ENCODE measurements around the gene SOS1.
"Not testable (repeated sequence)": the region's sequence is repeated elsewhere in the genome, so short reads cannot be mapped to it uniquely, and the experiment has no call there.

The SOS1 gene

DNA sequence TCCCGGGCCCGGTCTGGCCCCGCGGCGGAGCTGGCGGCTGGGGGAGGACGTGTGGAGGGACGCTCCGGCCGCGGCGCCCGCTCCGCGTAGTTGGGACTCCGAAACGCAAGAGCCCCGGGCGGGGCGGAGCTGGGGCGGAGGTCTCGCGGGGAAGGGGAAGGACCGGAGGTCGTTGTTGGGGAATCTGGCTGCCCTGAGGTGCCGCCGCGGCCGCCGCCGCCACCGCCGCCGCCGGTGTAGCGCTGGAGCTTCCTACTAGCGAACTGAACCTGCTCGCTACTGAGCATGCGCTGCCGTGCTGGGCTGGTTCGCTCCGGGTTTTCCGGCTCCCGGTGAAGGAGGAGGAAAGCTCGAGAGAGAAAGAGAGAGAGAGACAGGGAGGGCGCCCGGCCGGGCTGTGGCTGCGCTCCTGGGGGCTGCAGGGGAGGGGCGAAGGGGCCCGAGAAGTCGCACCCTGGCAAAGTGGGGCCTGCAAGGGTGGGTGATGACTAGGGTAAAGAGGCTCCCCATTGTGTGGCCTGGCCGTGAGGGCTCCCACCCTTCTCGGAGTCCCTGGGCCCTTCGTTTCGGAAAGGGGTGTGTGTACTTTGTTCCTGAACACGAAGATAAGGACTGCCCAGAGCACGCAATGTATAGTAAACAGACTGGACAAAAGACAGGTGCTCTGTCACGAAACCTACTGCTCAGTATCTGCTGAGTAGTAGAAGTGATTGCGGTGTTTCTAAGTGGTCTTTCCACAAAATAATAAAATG lies at the start of gene SOS1:
Gene SOS1 (minus strand): TSS at position 281 of the 752 bp plus-strand sequence. CDS start 629 bp downstream, outside the sequence.
- DNase-seq (ENCODE audit: low read depth in 2 of 2) = peak; percentile 80 to 82

DNA sequence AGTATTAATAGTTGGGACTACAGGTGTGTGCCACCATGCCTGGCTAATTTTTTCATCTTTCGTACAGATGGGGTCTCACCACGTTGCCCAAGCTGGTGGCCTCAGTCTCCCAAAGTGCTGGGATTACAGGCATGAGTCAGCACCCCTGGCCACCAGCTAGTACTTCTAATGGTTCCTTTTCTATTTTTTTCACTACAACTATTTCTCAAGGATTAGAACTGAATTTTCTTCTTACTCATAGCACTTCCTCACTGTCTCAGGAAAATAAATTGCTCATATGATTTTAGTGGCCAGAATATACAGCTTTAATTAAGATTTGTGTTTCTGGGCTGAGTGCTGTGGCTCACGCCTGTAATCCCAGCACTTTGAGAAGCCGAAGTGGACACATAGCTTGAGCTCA lies 43.2 kb upstream of the SOS1 start:
- DNase-seq (ENCODE audit: low read depth in 2 of 2) = no peak

DNA sequence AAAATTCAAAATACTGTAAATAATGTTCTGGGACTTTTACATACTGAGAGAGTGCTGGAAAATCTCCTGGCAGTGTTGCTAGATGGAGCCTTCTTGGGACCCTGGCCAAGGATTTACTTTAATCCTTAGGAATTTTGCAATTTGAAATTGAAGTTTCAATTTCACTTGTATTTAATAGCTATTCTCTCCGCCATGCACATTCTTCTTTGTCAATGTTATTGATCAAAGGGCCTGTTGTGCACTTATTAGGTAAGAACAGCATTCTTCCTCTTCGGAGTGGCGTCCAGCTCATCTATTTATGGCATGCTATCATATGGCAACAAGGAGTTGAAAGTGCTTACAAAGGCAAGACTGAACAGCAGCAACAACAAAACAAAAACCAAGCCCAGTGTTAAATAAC lies 40.1 kb upstream of the SOS1 start:
- DNase-seq (ENCODE audit: low read depth in 2 of 2) = no peak

DNA sequence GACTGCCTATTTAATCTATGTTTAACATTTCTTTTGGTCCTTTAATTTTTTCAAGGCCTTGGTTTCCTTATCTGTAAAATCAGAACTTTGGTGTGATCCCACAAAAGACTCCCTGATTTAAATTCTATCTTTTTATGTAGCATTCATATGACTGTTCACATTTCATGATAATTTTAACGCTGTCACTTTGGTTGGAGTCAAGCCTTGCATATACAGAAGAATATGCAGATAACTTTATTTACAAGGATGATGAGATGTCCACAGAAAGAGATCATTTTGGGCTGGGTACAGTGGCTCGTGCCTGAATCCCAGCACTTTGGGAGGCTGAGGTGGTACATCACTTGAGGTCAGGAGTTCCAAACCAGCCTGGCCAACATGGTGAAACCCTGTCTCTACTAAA lies 38.4 kb upstream of the SOS1 start:
- DNase-seq (ENCODE audit: low read depth in 2 of 2) = no peak

DNA sequence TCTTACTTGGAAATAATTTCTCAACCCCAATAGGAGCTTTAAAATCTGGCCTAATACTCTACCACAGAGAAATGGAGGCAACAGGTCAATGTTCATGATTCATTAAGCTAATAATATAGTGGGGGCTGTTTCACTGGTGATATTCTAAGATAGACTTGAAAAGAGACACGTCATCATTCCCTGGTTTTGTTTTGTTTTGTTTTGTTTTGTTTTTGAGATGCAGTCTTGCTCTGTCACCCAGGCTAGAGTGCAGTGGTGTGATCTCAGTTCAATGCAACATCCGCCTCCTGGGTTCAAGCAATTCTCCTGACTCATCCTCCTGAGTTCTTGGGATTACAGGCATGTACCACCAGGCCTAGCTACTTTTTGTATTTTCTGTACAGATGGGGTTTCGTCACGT lies 37.5 kb upstream of the SOS1 start:
- no peak for DNase-seq (ENCODE audit: low read depth in 2 of 2)

DNA sequence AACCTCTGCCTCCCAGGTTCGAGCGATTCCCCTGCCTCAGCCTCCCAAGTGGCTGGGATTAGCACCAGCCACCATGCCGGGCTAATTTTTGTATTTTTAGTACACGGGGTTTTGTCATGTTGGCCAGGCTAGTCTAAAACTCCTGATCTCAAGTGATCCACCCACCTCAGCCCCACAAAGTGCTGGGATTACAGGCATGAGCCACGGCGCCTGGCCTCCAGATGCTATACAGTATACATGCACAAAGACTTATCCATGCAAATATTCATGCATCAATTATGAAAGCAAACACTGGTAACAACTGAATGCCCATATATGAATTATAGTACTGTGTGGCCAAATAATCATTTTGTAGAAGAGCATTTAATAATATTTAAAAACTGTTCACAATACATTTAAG lies 36.0 kb upstream of the SOS1 start:
- no peak for DNase-seq (ENCODE audit: low read depth in 2 of 2)

DNA sequence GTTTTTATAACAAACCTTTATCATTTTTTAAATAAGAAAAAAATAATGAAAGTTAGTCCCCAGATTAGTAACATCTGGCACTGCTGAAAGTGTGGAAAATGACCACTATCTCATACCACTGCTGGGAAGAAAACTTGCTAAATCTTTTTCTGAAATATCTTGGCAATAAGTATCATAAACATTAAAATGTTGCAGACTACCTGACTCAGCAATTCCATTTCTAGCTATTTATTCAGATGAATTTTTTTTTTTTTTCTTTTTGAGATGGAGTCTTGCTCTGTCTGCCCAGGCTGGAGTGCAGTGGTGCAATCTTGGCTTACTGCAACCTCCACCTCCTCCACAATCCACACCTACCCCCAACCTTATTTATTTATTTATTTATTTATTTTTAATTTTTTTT lies 35.3 kb upstream of the SOS1 start:
- no peak for DNase-seq (ENCODE audit: low read depth in 2 of 2)

DNA sequence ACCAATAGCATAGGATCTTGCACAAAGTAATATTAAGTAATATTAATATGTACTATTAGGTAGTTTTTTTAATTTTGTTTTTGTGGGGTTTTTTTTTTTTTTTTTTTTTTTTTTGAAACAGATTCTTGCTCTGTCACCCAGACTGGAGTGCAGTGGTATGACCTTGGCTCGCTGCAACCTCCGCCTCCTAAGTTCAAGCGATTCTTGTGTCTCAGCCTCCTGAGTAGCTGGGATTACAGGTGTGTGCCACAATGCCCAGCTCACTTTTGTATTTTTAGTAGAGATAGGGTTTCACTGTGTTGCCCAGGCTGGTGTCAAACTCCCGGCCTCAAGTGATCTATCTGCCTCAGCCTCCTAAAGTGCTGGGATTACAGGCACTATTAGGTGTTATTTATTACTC lies 34.7 kb upstream of the SOS1 start:
- DNase-seq (ENCODE audit: low read depth in 2 of 2) = not testable (repeated sequence)

DNA sequence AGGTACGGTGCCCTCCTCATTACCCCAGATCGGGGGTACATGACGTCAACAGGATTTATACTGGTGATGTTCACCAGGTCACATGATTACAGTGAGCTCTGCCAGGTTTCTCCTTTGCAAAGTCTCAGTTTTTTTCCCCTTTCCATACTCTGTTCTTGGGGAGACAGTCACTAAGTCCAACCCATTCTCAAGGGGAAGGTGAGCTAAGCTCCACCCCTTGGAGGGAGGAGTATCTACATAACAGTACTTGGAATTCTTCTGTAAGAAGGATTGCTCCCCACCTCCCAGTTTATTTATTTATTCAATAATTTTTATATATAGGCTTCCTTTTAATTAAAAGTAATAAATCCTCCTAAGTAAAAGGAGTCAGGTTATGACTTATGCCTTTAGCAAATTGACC lies 34.1 kb upstream of the SOS1 start:
- DNase-seq (ENCODE audit: low read depth in 2 of 2) = no peak

DNA sequence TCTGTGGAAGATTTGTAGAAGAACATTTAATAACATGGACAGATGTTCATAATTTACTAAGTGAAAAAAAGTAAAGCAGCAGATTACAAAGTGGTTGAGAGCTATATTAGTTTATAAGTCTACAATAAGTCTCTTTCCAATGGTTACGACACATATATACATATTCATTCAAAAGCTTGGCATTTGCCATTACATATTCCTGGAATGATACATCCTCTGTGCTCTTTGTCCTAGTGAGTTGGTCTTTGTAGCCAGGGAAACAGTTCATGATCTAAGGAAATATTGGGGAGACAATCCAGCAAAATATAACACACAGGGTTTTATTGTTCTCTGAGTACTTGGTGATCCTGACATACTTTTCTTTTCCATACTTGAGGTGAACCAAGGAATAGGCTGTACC lies 32.5 kb upstream of the SOS1 start:
- DNase-seq (ENCODE audit: low read depth in 2 of 2) = no peak

DNA sequence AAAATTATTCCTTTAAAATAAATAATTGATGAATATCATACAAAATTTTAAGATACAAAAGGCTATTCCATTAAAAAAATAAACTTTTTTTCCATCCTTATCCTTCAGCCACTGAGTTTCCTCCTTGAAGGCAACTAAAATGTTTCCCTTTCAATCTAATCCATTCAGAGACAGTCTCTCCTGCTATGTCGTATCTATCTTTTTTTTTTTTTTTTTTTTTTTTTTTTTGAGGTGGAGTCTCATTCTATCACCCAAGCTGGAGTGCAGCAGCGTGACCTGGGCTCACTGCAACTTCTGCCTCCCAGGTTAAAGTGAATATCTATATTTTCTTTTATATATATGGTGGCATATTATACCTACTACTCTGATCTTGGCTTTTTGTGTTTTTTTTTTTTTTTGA lies 31.7 kb upstream of the SOS1 start:
- no peak for DNase-seq (ENCODE audit: low read depth in 2 of 2)

DNA sequence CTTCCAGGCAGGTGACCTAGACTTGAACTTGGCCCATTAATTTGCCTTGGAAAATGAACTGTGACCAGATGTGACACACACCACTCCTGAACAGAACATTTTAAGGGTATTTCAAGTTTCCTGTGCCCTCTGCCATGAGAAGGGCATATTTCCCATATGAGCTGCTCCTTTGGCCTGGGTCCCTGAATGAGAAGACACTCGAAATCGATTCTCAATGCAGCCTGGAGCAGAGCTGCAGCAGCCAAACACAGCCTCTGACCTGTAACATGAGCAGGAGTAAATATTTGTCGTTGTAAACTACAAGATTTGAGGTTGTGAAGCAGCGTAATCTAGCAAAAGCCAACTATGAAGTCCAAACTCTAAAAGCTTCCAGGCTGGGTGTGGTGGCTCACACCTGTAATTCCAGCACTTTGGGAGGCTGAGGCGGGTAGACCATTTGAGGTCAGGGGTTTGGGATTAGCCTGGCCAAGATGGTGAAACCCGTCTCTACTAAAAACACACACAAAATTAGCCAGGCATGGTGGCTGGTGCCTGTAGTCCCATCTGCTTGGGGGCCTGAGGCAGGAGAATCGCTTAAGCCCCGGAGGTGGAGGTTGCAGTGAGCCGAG lies 30.1 kb upstream of the SOS1 start:
- no peak for DNase-seq (ENCODE audit: low read depth in 2 of 2)

DNA sequence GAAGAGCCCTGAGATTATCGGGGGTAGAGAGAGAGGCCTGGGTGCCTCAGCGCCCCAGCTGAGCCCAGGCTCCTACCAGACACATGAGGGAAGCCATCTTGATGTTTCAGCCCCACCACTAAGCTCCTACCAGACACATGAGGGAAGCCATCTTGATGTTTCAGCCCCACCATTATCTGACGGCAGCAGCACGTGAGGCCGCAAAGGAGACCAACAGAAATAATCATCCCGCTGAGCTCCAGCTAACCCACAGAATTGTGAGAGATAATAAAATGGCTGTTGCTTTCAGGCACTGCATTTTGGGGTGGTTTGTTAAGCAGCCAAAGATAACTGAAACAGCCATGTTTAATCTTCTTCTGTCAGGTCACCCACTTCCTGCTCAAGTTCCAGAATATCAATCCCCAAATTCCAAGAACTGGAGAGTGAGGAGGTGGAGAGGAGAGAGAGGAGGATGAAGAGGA lies 29.3 kb upstream of the SOS1 start:
- DNase-seq (ENCODE audit: low read depth in 2 of 2) = no peak

DNA sequence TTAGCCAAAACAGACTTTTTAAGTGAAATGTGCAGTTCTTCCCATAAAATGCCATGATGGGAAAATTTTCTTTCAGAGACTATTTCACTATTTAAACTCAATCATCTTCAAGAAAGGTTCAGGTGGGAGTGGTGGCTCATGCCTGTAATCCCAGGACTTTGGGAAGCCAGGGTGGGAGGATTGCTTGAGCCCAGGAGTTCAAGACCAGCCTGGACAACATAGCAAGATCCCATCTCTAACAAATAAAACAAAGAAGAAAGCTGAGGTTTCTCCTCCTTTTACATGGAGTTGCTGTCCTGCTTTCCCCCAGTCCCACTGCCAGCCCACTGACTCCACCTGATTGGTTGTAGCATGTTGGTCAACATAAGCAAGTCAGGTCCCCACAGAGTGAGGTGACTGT lies 25.8 kb upstream of the SOS1 start:
- DNase-seq (ENCODE audit: low read depth in 2 of 2) = no peak

DNA sequence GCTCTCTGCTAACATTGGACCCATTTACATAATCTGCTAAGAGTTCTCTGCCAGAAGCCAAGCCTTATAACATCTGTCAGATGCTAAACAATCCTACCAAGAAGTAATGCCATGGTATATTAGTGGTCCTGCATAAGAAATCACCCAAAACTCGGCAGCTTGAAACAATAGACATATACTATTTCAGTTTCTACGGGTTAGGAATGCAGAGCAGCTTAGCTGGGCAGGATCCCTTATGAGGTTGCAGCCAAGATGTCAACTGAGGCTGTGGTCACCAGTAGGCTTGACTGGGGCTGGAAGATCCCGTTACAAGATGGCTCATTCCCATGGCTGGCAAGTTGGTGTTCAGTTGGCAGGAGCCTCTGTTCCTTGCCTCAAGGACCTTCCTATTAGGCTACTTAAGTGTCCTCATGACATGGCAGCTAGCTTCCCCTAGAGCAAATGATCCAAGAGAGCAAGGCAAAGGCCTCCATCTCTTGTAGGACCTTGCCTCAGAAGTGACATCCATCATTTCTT lies 25.1 kb upstream of the SOS1 start:
- DNase-seq (ENCODE audit: low read depth in 2 of 2) = no peak

DNA sequence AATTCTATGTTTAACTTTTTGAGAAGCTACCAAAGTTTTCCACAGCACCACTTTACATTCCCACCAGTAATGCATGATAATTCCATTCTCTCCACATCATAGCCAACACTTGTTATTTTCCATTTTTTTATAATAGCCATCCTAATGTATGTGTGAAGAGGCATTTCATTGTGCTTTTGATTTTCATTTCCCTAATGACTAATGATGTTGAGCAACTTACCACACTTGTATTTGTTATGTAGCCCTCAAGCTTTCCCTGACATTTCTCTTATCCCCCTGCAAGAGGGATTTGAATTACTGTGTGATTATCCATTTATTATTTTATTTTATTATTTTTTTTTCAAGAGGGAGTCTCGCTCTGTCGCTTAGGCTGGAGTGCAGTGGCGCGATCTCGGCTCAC lies 23.6 kb upstream of the SOS1 start:
- DNase-seq (ENCODE audit: low read depth in 2 of 2) = no peak

DNA sequence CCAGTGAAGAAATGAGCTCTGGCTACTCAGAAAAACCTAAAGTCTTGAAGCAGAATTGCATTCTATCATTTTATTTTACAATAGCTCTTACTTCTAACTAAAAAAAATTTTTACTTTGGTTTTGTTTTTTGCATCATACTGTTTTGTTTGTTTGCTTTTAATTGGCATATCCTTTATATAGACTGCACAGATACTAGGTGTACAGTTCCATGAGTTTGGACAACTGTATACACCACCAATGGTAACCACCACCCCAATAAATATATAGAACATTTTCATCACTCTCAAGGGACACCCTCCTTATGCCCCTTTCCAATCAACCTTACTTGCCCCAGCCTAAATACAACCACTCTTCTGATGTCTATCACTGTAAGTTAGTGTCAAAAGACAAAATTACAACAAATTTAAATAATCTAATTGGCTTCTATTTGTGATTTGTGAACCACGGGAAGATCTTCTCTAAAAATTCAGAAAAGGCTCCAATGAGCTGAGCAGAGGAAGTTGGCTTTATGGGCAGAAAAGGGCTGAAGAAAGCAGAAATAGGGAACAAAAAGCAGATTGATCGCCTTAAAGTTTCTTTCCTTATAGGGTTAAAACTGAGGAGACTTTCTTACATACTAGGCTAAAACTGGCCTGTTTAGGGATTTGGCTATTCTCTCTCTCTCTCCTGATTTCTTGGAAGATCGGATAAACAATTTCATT lies 22.2 kb upstream of the SOS1 start:
- DNase-seq (ENCODE audit: low read depth in 2 of 2) = no peak

DNA sequence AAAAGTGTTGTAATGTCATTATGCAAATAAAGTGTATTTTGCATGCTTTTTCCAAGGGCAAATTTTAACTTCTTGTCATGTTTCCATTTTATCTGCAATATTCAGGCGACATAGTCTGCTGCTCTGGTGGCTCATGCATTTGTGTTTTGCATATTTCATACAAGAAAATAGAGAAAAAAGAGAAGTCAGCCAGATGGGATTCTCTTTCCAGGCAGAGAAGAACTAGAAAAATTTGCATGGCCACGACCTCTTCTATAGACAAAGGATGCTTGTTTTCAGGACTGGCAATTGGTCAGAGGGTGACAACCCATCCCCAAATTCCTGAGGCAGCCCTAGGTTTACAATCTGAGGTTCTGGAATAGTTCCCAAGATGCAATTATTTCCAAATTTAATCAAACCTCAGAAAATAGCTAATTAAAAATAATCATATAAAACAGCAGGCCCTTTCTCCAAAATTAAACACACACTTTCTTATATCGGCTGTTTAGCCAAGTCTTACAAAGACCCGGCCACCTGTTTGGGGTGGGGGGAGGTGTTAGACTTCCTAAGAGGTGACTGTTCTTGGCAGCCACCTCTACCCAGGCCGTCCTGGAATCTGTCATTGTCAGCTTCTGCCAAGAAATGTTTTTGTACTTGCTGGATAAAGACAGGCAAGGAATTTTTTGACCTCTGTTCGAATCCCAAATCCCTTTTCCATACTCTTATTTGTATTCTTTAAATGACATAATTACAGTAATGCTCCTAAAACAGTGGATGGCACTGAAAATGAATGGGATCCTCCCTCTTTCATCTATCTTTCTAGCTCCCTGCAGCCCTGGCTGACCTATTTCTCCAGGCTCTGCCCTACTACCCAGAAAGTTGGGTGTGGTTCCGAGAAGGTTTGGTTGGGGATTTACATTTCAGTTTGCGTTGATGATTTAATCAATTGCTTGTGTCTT lies 20.8 kb upstream of the SOS1 start:
- no peak for DNase-seq (ENCODE audit: low read depth in 2 of 2)

DNA sequence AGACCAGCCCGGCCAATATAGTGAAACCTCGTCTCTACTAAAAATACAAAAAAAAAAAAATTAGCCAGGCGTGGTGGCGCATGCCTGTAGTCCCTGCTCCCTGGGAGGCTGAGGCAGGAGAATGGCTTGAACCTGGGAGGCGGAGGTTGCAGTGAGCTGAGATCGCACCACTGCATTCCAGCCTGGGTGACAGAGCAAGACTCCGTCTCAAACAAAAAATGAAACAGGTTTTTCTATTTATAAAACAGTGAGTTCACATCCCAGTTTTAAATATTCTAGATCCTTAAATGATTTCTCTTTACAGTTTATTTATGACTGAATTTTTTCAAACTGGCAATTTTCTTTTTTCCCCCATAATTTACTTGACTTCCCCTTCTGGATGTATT lies 20.1 kb upstream of the SOS1 start:
- DNase-seq (ENCODE audit: low read depth in 2 of 2) = not testable (repeated sequence)

DNA sequence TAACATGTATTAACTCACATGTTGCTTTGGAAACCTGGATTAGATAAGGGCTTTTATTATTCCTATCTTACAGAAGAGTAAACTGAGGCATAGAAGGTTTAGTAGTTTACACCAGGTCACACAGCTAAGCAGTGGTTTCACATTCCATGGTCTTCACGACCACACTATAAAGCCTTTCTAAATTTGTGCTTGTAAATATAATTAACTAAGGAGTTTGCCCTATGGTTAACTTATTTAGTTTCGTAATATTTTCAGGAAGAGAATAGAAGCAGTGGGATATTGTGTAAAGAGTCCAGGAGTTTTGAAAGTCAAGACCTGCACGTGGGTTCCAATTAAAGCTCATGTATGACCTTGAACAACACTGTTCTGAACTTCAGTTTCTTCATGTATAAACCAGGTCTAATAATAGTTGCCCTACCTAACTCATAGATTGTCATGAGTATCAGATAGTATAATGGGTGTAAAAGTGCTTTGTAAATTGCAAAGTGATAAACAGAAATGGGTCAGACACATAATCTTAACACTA lies 19.5 kb upstream of the SOS1 start:
- DNase-seq (ENCODE audit: low read depth in 2 of 2) = no peak

DNA sequence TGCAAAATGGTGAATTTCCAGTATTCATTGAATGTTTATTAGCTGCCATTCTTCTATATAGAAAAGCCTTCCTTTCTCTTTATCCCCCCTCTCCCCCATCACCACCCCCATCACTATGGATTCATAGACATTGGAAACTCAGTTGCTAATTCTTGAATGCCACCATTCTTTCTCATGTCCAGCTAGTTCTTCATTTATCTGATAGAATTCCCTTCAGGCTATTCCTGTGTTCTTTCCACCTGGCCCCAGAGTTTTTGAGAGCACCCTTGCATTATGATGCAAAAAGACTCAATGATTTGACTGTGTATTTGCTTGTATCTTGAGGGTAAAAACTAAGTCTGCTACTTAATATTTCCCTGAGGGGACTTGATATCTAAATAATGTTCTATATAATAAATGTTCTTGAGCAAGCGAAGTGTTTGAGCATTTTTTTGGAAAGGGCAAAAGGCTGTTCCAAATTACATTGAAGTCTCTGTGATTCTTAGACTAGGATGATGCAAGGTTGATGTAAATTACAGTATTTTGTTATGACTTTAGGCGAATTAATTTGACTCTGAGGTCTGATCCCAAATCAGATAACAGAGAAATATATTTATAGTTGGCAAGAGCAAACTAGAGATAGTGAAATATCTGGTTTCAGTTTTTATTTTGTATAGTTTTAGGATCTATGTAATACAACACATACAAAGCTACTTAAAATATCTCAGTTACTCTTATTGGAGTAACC lies 18.8 kb upstream of the SOS1 start:
- no peak for DNase-seq (ENCODE audit: low read depth in 2 of 2)
